Testis (tissue), 3 donors: Measurements from ENCODE around the gene POPDC2. TPM values are rescaled to one million over a fixed set of nuclear protein-coding genes. Genes with fewer than 3 reads are reported as not detected.

Experiments
- DNase-seq: peaks from one replicate; pipeline ENCODE4 v3.0.0-alpha.2; 2019
- H3K27ac ChIP-seq, 2 donors: fragments of 200-600 bp; sonication (generic); one replicate each; pipeline ENCODE4 v1.5.1; 2019
- H3K27me3 ChIP-seq: fragments of 200-600 bp; sonication (generic); one replicate; pipeline ENCODE4 v1.5.1; 2019
- H3K36me3 ChIP-seq: fragments of 200-600 bp; sonication (generic); one replicate; pipeline ENCODE4 v1.5.1; 2017; ENCODE audit warnings: low read depth; ENCODE audit errors: missing control alignments
- H3K4me1 ChIP-seq: fragments of 200-600 bp; sonication (generic); one replicate; pipeline ENCODE4 v1.5.1; 2019
- H3K4me3 ChIP-seq, 2 donors: fragments of 200-600 bp; sonication (generic); one replicate each; pipeline ENCODE4 v1.5.1; 2017 to 2019
- H3K9me3 ChIP-seq: fragments of 200-600 bp; sonication (generic); one replicate; pipeline ENCODE4 v1.5.1; 2017
- CTCF ChIP-seq, 3 experiments: fragments of 450-650 bp in 2 of 3; fragments of 200-600 bp in 1 of 3; sonication (generic) in 1 of 3; IDR thresholded peaks; one replicate each; pipeline ENCODE4 v1.5.1; 2016 to 2019; ENCODE audit warnings: antibody characterized with exemption in 3 of 3, mild to moderate bottlenecking in 2 of 3, moderate library complexity in 1 of 3
- POLR2A ChIP-seq: fragments of 450-650 bp; IDR thresholded peaks from one replicate; pipeline ENCODE4 v1.6.1; 2017; ENCODE audit warnings: antibody characterized with exemption, mild to moderate bottlenecking, moderate library complexity
- WGBS, 2 donors: methylation state at CpG; one replicate each; pipeline ENCODE4 v1.1.5; 2018; 5-methylcytosine and 5-hydroxymethylcytosine counted together
- intact Hi-C: fragments of 100-400 bp; cut with DNase I; formaldehyde crosslinking; loops from one replicate; pipeline ENCODE4 v1.15.1; 2023; ENCODE audit warnings: low total_unique reads
- polyA plus RNA-seq: library from polyadenylated mRNA; stranded (reverse); fragments of 350-450 nt; fragmentation: Illumina TruSeq; extraction: RNeasy Lipid Tissue Mini Kit (QIAGEN cat#74804); gene quantifications from one replicate; pipeline ENCODE4 v1.2.3, GENCODE V29; 2014; ENCODE audit warnings: low read depth, low replicate concordance; ENCODE audit not compliant: insufficient read depth
- total RNA-seq, 2 donors: library from RNA; depleted of rRNA; stranded (reverse); fragments of >200 nt; gene quantifications; one replicate each; pipeline ENCODE4 v1.2.3, GENCODE V29; 2016

POPDC2 gene
- total and polyA plus RNA-seq, 3 donors from 2014 or later = 4.1 to 8.0 (median 5.7) TPM

- H3K4me1 ChIP-seq = peaks cover 18% of the 10 kb centered on the region
- H3K4me3 ChIP-seq = no peak overlapping the region
- TF ChIP-seq POLR2A (no peak), CTCF (IDR thresholded peaks at IDR 0.05) (no peak)
- no peak for DNase-seq
- WGBS, 2 donors = 82 to 95% methylated on average over 4 of the region's 4 CpGs
- intact Hi-C loops = no loop called here
- H3K27me3 ChIP-seq = no peaks in the 10 kb centered on the region
- H3K36me3 ChIP-seq = no peaks in the 10 kb centered on the region
- peak overlapping the region in 1 of 2 donors; percentile 84 for H3K27ac ChIP-seq
- no peaks in the 10 kb centered on the region for H3K9me3 ChIP-seq
These were observed 27.6 kb downstream of the POPDC2 start for GRCh38 chr3:119632829-119633228.

GRCh38 chr3:119632216-119632615, 28.2 kb downstream of the POPDC2 start:
- no peak for TF ChIP-seq CTCF (IDR thresholded peaks at IDR 0.05)
- no peak for TF ChIP-seq POLR2A
- Histone ChIP-seq H3K36me3 (no peaks in the 10 kb centered on the region), H3K27me3 (no peaks in the 10 kb centered on the region), H3K4me1 (peaks cover 18% of the 10 kb centered on the region), H3K9me3 (no peaks in the 10 kb centered on the region), H3K27ac (peak overlapping the region in 1 of 2 donors; percentile 84), H3K4me3 (no peak overlapping the region)
- DNase-seq = no peak
- intact Hi-C loops = no loop called here
- 54 to 65% methylated on average over 4 of the region's 4 CpGs for WGBS, 2 donors

GRCh38 chr3:119631516-119631915, 28.9 kb downstream of the POPDC2 start:
- TF ChIP-seq POLR2A (no peak), CTCF (IDR thresholded peaks at IDR 0.05) (no peak)
- intact Hi-C loops = no loop called here
- Histone ChIP-seq H3K27ac (peak overlapping the region in 1 of 2 donors; percentile 84), H3K27me3 (no peaks in the 10 kb centered on the region), H3K9me3 (no peaks in the 10 kb centered on the region), H3K36me3 (no peaks in the 10 kb centered on the region), H3K4me1 (peaks cover 18% of the 10 kb centered on the region), H3K4me3 (no peak overlapping the region)
- no peak for DNase-seq
- WGBS, 2 donors = 48 to 59% methylated on average over 3 of the region's 3 CpGs

GRCh38 chr3:119630880-119631329, 29.5 kb downstream of the POPDC2 start:
- peaks cover 18% of the 10 kb centered on the region for H3K4me1 ChIP-seq
- DNase-seq = no peak
- no peaks in the 10 kb centered on the region for H3K9me3 ChIP-seq
- TF ChIP-seq POLR2A = no peak
- no peak for TF ChIP-seq CTCF (IDR thresholded peaks at IDR 0.05)
- H3K36me3 ChIP-seq = no peaks in the 10 kb centered on the region
- H3K4me3 ChIP-seq = no peak overlapping the region
- H3K27me3 ChIP-seq = no peaks in the 10 kb centered on the region
- intact Hi-C loops = no loop called here
- WGBS, 2 donors = 83 to 86% methylated on average over 7 of the region's 7 CpGs
- H3K27ac ChIP-seq = peak overlapping the region in 1 of 2 donors; percentile 84

- Histone ChIP-seq H3K27me3 (no peaks in the 10 kb centered on the region), H3K36me3 (no peaks in the 10 kb centered on the region), H3K4me1 (peaks cover 18% of the 10 kb centered on the region), H3K27ac (peak overlapping the region; percentile 29 to 84), H3K9me3 (no peaks in the 10 kb centered on the region), H3K4me3 (no peak overlapping the region)
- intact Hi-C loops = no loop called here
- DNase-seq = no peak
- 79 to 85% methylated on average over 8 of the region's 8 CpGs for WGBS, 2 donors
- TF ChIP-seq POLR2A = no peak
- TF ChIP-seq CTCF (IDR thresholded peaks at IDR 0.05) = no peak
These were observed 30.1 kb downstream of the POPDC2 start for GRCh38 chr3:119630128-119630879.
